ENCODE results near the gene PCDHGA1.
A peak's percentile ranks its signal among the peaks of the same experiment; 100 is the strongest.

The PCDHGA1 gene

DNA sequence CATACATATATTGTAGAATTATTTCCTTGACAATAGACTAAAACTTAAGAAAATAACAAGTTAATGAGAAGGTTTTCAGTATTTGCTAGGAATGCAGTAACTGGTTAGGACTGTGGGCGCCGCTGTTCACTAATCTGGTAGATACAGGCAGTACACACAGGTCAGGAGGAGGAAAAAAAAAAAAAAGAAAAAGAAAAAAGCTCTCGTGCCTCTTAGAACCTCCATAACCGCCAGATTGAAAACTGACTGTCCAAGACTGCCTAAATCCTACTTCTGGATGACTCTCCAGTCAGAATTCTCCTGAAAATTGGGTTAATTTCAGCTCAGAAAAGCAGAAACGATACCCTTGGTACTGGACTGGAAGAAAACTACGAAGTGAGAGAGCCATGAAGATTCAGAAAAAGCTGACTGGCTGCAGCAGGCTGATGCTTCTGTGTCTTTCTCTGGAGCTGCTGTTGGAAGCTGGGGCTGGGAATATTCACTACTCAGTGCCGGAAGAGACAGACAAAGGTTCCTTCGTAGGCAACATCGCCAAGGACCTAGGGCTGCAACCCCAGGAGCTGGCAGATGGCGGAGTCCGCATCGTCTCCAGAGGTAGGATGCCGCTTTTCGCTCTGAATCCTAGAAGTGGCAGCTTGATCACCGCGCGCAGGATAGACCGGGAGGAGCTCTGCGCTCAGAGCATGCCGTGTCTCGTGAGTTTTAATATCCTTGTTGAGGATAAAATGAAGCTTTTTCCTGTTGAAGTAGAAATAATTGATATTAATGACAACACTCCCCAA, at the start of gene PCDHGA1:
Gene PCDHGA1, plus strand, starts transcription at position 216 of the 782 bp plus-strand sequence.
- peak within 1 kb of the TSS; percentile 34; the same call in 1 of the 2 replicates for H3K9ac ChIP-seq (ENCODE audit: low read length)
- no peaks in the 10 kb centered on the region for H3K9me2 ChIP-seq (replicated peaks; ENCODE audit: insufficient read depth, low read length)
- peak within 1 kb of the TSS; percentile 73 for H2AFZ ChIP-seq (ENCODE audit: low read length)
- no peaks in the 10 kb centered on the region for H4K20me1 ChIP-seq (ENCODE audit: insufficient read depth, low read length)
- H3K36me3 ChIP-seq (replicated peaks; ENCODE audit: insufficient read depth, low read length): no peaks in the 10 kb centered on the region
- 0 out of 2 replicates have a peak, but pooled peaks cover 6% of the 10 kb centered on the region for H3K27me3 ChIP-seq (replicated peaks; ENCODE audit: insufficient read depth, low read length)
- no peak within 1 kb of the TSS for H3K27ac ChIP-seq (ENCODE audit: low read length)
- H3K4me1 ChIP-seq (ENCODE audit: low read length): no peaks in the 10 kb centered on the region
- no peaks in the 10 kb centered on the region for H3K9me3 ChIP-seq (replicated peaks; ENCODE audit: insufficient read depth, low read length)
- peak; percentile 70 for DNase-seq
- no peaks in the 10 kb centered on the region for H3F3A ChIP-seq (ENCODE audit: insufficient read depth, low read length)
- H3K79me2 ChIP-seq (ENCODE audit: low read length): no peaks in the 10 kb centered on the region
- peak within 1 kb of the TSS; percentile 75 for H3K4me2 ChIP-seq (ENCODE audit: low read depth, low read length)
- TF ChIP-seq EZH2phosphoT487 (IDR thresholded peaks at IDR 0.05; ENCODE audit: low read length) (no peak), CTCF (IDR thresholded peaks at IDR 0.05; ENCODE audit: low read length) (peak; percentile 74), EZH2 (optimal IDR thresholded peaks at IDR 0.05; ENCODE audit: low read depth, low read length) (no peak)
- peak within 1 kb of the TSS; percentile 59 for H3K4me3 ChIP-seq (ENCODE audit: low read length)

- Histone ChIP-seq H3F3A (ENCODE audit: insufficient read depth, low read length) (no peaks in the 10 kb centered on the region), H3K4me2 (ENCODE audit: low read depth, low read length) (no peak overlapping the region), H3K9ac (ENCODE audit: low read length) (no peak overlapping the region), H3K9me2 (replicated peaks; ENCODE audit: insufficient read depth, low read length) (no peaks in the 10 kb centered on the region), H3K27ac (ENCODE audit: low read length) (no peak overlapping the region), H3K9me3 (replicated peaks; ENCODE audit: insufficient read depth, low read length) (no peaks in the 10 kb centered on the region), H3K27me3 (replicated peaks; ENCODE audit: insufficient read depth, low read length) (no peaks in the 10 kb centered on the region), H3K36me3 (replicated peaks; ENCODE audit: insufficient read depth, low read length) (no peaks in the 10 kb centered on the region), H3K4me1 (ENCODE audit: low read length) (no peaks in the 10 kb centered on the region), H3K4me3 (ENCODE audit: low read length) (no peak overlapping the region), H3K79me2 (ENCODE audit: low read length) (no peaks in the 10 kb centered on the region), H4K20me1 (ENCODE audit: insufficient read depth, low read length) (no peaks in the 10 kb centered on the region), H2AFZ (ENCODE audit: low read length) (no peak overlapping the region)
- no peak for DNase-seq
- TF ChIP-seq EZH2phosphoT487 (IDR thresholded peaks at IDR 0.05; ENCODE audit: low read length): no peak
- no peak for TF ChIP-seq EZH2 (optimal IDR thresholded peaks at IDR 0.05; ENCODE audit: low read depth, low read length)
- TF ChIP-seq CTCF (IDR thresholded peaks at IDR 0.05; ENCODE audit: low read length): no peak
These were observed 31.9 kb upstream of the PCDHGA1 start for GRCh38 chr5:141298376-141298775.

DNA sequence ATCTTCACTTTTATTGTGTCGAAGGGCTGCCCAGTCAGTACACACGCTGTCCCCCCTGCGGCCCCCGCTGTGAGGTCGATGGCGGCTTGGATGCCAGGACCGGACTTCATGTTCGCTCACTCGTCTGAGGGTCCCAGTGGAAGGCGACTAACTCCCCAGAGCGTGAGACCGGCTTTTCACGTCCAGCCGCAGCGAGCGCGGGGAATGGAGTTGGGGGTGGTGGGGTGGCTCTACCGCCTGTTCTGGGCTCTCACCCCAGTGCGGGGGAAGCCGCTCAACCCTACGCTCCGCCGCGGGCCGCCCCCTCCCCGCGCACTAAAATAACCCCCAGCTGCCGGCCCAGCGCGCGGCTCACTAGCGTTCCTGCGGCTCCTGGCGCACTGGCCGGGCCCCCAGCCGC, 26.6 kb upstream of the PCDHGA1 start, which contains the start of gene SLC25A2:
Gene SLC25A2, minus strand, starts transcription at position 294 of the 400 bp plus-strand sequence. Its CDS starts 184 bp downstream, at position 110.
- Histone ChIP-seq H3K9ac (ENCODE audit: low read length) (no peak within 1 kb of the TSS), H3K36me3 (replicated peaks; ENCODE audit: insufficient read depth, low read length) (no peaks in the 10 kb centered on the region), H3K4me2 (ENCODE audit: low read depth, low read length) (no peak within 1 kb of the TSS), H2AFZ (ENCODE audit: low read length) (no peak within 1 kb of the TSS), H4K20me1 (ENCODE audit: insufficient read depth, low read length) (no peaks in the 10 kb centered on the region), H3K79me2 (ENCODE audit: low read length) (no peaks in the 10 kb centered on the region), H3K27ac (ENCODE audit: low read length) (no peak within 1 kb of the TSS), H3K4me3 (ENCODE audit: low read length) (no peak within 1 kb of the TSS), H3F3A (ENCODE audit: insufficient read depth, low read length) (no peaks in the 10 kb centered on the region), H3K9me2 (replicated peaks; ENCODE audit: insufficient read depth, low read length) (no peaks in the 10 kb centered on the region), H3K9me3 (replicated peaks; ENCODE audit: insufficient read depth, low read length) (no peaks in the 10 kb centered on the region), H3K27me3 (replicated peaks; ENCODE audit: insufficient read depth, low read length) (no peaks in the 10 kb centered on the region), H3K4me1 (ENCODE audit: low read length) (no peaks in the 10 kb centered on the region)
- no peak for DNase-seq
- no peak for TF ChIP-seq EZH2 (optimal IDR thresholded peaks at IDR 0.05; ENCODE audit: low read depth, low read length)
- no peak for TF ChIP-seq EZH2phosphoT487 (IDR thresholded peaks at IDR 0.05; ENCODE audit: low read length)
- TF ChIP-seq CTCF (IDR thresholded peaks at IDR 0.05; ENCODE audit: low read length): no peak
